GM19468 (cell line): ENCODE measurements around the gene CSDE1.
A peak's percentile ranks its signal among the peaks of the same experiment; 100 is the strongest.

Experiments
- ATAC-seq: cut with Tn5 transposase; IDR thresholded peaks from one replicate; pipeline ENCODE4 v1.9.1; 2021; ENCODE audit warnings: mild to moderate bottlenecking, moderate library complexity, moderate number of reproducible peaks; ENCODE audit not compliant: unreplicated experiment; ENCODE audit errors: extremely low read depth

Gene CSDE1

DNA sequence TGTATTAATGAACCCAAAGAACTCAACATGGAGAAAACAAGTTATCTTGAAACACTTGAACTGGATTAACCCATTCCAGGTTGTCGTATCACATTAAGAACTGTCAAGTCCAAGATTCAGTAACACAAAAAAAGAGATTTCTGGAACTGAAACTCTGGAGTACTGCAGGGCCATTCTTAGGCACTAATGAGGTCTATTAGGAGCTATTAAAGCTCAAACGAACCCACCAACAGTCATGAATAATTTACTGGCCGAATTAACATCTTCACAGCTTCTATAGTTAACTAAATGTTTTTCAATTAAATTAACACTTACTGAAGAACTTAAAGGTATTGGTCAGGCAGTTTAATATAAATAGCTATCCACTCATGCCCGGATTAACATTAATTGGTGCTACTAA, 4.6 kb downstream of the CSDE1 start:
- ATAC-seq, result no peak

DNA sequence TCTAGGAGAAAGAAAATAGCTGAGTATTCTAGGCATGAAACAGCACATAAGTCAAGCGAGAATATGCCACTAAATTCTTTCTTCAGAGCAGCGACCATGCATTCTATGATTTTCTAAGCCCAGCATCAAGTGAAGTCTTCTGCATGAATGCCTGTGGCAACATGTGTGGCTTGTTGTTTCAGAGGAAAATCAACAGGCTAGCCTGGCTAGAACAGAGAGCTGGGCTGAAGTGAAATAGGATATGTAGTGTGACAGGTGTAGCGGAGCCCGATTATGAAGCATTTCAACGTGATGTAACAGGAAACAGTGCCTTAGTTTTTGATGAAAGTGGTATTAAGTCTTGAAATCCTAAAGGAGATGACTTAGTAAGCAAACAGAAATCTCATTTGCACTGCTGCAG, 7.0 kb downstream of the CSDE1 start:
- no peak for ATAC-seq

DNA sequence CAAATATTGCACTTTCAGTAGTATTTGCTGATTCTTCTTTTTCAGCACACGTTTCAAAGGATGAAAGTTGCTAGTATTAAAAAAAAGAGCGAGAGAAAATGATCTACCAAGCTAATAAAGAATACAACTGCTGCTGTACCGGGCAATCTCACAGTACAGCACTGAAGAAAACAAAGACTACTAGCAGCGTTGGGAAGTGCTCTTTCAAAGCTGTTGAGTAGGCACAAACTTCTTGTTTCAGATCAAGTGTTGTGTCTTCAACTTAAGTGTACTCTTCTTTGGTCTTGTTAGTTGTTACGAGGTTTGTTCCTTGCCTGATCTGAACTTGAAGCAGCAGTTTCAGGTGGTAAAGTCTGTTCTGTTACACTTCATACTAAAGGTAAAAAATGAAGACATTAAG, 7.9 kb downstream of the CSDE1 start:
- ATAC-seq, result no peak

DNA sequence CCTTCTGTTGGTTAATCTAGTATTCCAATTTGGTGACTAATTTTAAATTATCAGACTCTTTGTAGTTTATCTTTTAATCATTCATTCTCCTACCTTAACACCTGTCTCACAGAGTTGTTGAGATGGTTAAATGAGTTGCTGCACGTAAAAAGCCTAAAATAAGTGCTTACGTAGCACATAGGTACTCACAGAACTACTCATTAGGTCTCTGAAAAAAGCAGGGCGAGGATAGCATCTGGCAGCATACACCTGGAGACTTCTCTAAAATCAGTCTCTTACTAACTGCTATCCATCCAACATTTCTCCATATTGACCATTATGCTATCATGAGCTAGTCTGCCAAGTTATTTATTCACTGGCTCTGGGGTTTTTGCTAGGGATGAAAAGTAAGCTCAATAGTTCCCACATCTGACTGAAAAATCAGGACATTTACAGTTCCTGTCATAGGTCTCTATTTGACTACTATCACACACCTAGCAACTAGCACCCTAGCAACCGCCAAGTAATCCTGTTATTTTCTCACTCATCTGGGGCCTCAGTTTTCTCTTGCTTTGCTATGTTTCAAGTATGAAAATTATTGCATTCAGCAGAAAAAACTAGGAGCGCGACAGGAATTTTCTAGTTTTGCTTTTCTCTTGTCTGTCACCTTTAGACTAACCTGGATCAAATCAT, 11.2 kb downstream of the CSDE1 start:
- ATAC-seq, result no peak

DNA sequence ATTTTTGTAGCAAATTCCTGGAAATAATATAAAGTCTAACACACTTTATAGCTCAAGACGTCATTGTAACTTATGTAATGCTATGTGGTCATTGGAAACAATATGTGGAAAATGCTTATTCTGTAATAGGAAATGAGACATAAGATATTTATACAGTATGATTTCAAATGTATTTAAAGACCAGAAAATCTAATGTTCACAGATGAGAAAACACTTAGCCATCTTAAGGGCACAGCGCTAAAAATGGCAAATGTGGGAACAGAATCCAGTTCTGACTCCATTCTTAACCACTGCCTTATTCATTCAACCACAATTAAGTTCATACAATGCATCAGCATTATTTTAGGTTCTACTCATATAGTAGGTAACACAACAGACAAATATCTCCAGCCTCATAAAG, 12.5 kb downstream of the CSDE1 start:
- ATAC-seq, result no peak

DNA sequence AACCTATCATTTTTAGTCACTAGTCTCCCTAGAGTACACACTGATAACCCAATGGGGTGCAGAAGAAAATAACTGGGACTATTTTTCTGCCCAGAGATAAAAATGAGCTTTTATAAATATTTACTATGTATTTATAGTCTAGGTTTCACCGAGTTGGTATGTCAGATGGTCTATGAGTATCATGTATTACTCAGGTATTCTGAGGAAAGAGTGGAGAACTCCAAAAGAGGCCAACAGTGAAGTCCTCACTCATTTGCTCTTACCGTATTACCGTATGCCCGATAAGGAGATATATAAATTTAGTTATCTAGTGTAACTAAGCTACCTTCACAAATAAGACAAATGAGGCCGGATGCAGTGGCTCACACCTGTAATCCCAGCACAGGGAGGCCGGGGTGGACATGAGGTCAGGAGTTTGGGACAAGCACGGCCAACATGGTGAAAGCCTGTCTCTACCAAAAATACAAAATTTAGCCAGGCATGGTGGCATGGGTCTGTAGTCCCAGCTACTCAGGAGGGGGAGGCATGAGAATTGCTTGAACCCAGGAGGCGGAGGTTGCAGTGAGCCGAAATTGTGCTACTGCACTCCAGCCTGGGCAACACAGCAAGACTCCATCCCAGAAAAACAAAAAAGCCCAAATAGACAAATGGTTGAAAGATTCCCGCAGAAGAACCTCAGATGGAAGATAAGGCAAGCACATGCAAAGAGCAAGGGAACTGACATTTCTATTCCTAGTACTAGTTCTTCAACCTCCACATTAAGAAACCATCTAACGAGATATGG, 15.6 kb downstream of the CSDE1 start:
- ATAC-seq, result no peak

DNA sequence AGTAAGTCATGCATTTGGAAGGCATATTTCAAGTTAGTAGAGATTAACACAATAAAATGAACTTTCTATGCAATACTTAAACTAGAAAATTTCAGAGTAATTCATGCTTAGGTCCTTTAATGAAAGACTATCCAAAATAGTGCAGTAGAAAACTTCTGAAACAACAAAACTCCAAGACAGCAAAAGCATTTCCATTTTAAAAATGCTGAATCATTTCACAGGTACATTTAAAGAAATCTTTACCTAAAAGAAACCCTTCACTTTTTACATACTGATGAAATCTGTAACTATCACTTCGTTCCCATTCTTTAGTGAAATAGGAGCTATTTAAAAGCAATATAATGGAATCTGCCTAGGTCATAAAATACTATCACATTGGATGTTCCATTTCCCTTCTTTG, 17.5 kb downstream of the CSDE1 start:
- no peak for ATAC-seq

DNA sequence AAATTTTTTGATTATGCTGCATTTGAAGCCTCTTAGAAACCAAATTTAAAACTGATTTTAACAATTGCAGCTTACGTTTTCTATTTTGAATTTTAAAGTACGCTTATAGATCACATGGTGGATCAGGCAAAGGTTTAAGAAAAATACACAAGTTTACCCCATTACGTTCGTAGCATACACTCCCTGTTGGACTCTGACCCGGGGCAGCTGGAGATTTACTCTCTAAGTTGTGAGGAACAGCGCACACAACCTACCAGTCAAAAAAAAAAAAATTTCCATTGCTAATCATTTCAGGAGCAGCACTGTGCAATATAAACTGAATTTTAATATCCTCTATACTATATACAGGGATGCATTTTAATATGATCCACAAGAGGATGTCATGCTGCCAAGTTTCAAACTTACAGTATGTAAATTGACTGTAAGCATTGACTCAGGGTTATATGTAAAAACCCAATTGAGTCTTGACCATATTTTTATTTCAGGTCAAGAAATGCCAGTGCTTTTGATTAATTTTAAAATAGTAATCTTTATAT, 20.4 kb downstream of the CSDE1 start:
- no peak for ATAC-seq

DNA sequence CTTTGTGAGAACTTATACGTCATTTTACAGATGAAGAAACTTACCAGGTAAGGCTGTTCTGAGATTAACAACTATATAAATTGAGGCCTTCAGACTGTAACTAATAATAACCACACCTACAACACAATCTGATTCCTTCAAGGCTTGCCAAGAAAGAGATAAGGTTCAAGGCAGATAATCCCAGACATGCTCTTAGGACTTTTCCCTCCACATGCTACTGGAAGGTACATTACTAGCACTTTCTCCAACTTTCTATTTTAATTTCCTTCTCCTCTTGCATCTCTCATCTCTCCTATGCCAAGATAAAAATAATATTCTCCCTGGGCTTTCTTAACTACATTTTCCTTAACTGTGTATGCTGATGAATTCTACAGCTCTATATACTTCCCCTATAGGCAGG, 22.3 kb downstream of the CSDE1 start:
- ATAC-seq, result no peak

DNA sequence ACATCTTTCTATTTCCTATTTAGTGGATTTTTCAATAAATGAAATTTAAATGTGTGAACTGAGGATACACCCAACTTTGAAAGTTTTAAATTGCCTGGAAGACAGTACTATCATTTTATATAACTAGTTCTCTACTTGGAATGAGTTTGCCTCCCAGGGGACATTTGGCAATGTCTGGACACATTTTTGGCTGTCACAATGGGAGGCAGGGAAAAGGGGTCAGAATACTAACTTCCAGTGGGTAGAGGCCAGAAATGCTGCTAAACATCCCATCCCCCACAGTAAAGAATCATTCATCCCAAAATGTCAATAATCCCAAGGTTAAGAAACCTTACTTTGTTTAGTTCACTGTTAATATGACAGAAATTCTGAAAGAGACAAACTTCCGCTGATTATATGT, 28.0 kb downstream of the CSDE1 start:
- no peak for ATAC-seq

DNA sequence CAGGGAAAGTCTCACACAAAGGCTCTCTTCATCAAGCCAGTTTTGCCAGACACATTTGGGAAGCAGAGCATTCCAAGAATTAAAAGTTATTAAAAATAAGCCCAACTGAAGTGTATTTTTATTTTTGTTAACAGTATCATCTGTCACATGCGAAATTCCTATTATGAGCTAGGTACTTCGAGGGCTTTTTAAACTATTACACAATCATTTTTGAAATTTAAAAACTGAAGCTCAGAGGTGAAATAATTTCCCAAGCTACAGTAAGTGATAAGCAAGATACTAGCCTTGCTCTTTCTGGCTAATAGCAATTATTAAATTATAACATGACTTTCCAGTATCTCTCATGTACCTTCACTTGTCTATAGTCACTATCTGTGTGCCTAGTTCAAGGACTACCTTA, 29.2 kb downstream of the CSDE1 start:
- ATAC-seq, result no peak

DNA sequence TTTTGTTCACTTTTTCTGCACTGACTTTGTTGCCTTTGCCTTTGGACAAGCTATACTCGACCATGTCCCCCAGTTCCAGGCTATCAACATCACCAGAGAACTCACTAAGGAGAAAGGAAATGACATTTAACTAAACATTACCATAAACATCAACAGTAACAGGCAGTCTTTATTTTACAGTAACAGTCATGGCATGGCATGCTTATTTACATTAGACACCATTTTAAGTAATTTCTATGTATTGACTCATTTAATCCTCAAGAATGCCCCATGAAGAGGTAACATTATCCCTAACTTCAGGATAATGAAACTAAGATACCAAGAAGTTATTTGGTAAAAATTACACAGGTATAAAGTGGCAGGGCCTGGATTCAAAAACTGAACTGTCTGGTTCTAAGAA, 32.6 kb downstream of the CSDE1 start:
- ATAC-seq, result no peak

DNA sequence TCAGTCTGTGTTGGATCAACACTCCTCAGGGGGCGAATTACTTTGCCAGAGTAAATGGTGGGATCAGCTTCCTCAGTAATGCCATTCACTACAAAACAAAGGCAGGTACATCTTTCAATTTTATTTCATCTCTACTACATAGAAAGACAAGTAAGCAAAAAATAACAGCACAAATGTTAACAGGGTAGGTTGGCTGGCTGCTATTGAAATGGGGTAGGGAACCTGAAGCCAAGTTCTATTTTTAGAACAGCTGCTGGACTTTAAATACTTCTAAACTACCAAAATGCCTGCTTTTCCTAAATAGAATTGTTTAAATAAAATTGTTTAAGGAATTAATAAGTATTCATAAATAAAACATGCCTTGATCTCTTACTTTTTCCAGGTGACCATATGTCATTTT, 33.9 kb downstream of the CSDE1 start:
- no peak for ATAC-seq

DNA sequence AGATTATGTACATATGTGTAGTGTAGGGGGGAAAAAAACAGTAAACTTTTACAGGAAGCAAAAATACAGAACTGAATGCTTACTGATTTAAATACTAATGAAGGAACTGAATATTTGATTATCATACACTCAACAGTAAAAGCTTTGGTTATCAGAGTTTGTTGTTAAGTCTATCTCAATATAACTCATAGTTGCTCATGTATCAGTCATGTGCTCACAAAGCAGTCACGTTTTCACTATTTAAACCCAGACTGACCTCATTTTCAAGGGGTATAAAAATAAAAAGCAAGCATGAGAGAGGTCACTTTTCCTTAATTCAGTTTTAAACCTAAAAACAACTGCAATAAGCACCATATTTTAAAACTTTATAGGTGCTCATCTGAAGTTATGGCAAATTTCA, 34.3 kb downstream of the CSDE1 start:
- no peak for ATAC-seq

DNA sequence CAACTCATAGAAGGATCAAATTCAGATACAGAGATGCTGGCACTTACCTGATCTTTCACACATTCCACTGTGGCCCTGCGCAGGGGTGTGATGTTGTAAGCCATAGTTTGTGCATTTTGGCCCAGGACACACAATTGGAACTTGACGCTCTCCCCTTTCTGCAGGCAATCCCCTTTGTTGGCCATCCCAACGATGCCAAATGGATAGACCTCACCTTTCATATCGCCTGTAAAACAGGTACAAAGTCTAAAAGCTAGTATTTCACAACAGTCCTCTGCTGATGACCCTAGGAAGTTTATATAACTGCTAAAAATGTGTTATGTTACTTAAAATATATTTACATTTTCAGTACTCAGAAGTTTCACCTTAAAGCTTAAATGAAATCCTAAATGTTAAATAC, 37.3 kb downstream of the CSDE1 start:
- ATAC-seq, result no peak

DNA sequence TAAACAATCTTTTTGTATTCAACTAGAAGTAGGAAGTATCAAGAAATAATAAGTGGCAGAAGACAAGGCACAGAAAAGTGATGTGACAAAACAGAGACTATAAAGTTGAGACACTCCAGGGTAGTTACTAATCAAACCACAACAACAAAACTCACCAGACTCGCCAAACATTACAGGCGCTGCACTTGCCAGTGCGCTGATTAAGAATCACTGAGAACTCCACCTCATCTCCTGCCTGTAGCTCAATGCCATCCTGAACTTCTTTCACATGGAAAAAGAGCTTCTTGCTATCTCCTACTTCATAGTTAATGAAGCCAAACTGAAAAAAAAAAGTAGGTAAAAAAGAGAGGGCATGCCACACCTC, 38.4 kb downstream of the CSDE1 start:
- no peak for ATAC-seq

DNA sequence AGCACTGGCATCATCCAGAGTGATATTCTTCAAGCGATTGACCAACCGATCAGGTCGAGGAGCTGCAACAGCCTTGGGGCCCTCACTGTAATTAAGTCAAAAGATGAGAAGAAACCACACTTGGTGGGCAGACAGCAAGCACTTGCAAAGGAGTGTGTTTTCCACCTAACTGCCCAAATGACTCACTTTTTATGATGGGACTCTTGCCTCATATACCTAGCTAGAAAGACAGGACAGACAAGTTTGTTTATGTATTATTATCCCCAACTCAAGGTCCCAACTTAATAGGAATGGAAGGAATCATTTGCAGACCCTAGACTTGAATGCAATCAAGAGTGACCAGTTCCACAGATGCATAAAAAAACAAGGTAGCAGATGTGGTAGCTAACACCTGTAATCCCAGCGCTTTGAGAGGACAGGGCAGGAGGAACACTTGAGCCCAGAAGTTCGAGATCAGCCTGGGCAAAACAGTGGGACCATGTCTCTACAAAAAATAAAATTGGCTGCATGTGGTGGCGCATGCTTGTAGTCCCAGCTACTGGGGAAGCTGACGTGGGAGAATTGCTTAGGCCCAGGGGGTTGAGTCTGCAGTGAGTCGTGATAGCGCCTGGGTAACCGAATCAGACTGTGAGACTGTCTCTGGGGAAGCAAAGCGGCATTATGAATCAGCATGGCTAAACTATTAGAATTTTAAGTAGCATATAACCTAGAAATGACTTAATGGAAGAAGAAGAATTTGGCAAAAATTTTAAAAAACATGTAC, 38.9 kb downstream of the CSDE1 start:
- ATAC-seq, result no peak

DNA sequence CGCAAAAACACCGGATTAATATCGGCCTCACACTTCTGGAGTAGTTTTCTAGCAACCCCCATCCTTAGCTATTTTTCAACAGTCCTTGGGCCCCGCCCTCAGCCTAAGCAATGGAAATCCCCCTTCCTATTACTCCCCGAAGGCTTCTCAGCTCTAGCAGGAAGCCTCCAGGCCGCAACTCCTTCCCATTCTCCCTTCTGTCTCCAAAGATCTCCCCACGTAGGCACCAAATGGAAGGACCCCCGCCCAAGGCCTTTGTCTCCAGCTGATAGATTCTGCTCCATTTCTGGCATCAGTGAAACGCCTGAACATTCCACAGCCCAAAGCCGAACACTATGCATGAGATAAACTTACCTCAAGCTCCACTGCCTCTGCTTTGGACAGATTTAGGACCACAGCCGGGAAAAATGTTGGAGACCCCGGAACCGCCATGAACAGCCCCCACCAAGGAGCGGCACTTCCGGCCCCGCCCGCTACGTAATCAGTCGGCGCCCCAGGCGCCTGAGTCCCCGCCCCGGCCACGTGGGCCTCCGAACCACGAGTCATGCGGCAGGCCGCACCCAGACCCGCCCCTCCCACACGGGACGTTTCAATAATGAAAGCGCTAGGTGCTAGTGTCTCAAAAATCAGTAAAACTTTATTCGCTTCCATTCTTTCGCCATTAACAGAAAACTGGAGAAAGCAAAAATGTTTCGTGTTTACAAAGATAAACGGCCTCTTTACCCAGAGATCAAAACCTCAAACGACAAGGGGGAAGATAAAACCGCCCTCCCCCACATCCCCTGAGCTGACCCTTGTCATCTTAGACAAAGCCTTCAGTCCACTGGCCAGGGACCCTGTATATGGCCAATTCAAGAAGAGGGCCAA, 41.2 kb downstream of the CSDE1 start, which contains the start of gene NRAS:
Gene NRAS, minus strand, starts transcription at position 468 of the 867 bp plus-strand sequence. CDS start 611 bp downstream, outside the sequence.
- peak; percentile 94 for ATAC-seq

DNA sequence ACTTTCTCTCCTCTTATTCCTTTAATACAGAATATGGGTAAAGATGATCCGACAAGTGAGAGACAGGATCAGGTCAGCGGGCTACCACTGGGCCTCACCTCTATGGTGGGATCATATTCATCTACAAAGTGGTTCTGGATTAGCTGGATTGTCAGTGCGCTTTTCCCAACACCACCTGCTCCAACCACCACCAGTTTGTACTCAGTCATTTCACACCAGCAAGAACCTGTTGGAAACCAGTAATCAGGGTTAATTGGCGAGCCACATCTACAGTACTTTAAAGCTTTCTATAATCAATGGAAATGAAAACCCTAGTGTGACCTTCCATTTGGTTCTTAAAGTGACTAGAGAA, 41.9 kb downstream of the CSDE1 start:
- ATAC-seq, result no peak

DNA sequence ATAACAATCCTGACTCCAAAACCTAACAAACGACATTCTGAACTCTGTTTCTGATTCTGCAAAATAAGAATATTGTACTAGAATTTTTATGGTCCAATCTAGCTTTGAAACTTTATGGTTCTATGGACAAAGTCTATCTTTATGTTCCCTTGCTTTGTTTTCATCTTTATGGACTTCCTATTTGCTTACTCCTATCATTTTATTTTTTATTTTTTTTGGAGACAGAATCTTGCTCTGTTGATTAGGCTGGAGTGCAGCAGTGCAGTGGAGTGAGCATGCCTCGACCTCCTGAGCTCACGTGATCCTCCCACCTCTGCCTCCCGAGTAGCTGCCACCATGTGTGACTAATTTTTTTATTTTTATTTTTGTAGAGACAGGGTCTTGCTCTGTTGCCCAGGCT, 44.8 kb downstream of the CSDE1 start:
- no peak for ATAC-seq
